Subcutaneous abdominal adipose tissue (tissue), 5 donors: ENCODE data around the gene FAT3.

Experiments used
- H3K27ac ChIP-seq: one replicate; pipeline ENCODE4 v1.7.0; 2013; ENCODE audit warnings: low read depth, mild to moderate bottlenecking, inconsistent platforms, low read length, moderate library complexity
- H3K27me3 ChIP-seq, 5 donors: one replicate each; pipeline ENCODE4 v1.7.0; 2013; ENCODE audit warnings: low read length in 5 of 5, inconsistent platforms in 1 of 5; ENCODE audit not compliant: control insufficient read depth in 5 of 5, insufficient read depth in 4 of 5
- H3K36me3 ChIP-seq, 5 donors: one replicate each; pipeline ENCODE4 v1.7.0; 2013; ENCODE audit warnings: low read length in 5 of 5; ENCODE audit not compliant: control insufficient read depth in 5 of 5, insufficient read depth in 5 of 5
- H3K4me1 ChIP-seq, 5 donors: one replicate each; pipeline ENCODE4 v1.7.0; 2013; ENCODE audit warnings: low read length in 5 of 5, mild to moderate bottlenecking in 3 of 5, moderate library complexity in 1 of 5; ENCODE audit not compliant: control insufficient read depth in 5 of 5, insufficient read depth in 5 of 5
- H3K4me3 ChIP-seq, 5 donors: one replicate each; pipeline ENCODE4 v1.7.0; 2013; ENCODE audit warnings: low read length in 5 of 5, low read depth in 1 of 5
- H3K9ac ChIP-seq, 5 donors: one replicate each; pipeline ENCODE4 v1.7.0; 2013; ENCODE audit warnings: low read length in 5 of 5, mild to moderate bottlenecking in 4 of 5, moderate library complexity in 3 of 5
- H3K9me3 ChIP-seq, 5 donors: one replicate each; pipeline ENCODE4 v1.7.0; 2013; ENCODE audit warnings: low read length in 5 of 5; ENCODE audit not compliant: control insufficient read depth in 5 of 5
- donor health status: healthy.
- donor health status: healthy.
- donor health status: healthy.
- donor health status: healthy.
- donor health status: healthy.

FAT3 gene

DNA sequence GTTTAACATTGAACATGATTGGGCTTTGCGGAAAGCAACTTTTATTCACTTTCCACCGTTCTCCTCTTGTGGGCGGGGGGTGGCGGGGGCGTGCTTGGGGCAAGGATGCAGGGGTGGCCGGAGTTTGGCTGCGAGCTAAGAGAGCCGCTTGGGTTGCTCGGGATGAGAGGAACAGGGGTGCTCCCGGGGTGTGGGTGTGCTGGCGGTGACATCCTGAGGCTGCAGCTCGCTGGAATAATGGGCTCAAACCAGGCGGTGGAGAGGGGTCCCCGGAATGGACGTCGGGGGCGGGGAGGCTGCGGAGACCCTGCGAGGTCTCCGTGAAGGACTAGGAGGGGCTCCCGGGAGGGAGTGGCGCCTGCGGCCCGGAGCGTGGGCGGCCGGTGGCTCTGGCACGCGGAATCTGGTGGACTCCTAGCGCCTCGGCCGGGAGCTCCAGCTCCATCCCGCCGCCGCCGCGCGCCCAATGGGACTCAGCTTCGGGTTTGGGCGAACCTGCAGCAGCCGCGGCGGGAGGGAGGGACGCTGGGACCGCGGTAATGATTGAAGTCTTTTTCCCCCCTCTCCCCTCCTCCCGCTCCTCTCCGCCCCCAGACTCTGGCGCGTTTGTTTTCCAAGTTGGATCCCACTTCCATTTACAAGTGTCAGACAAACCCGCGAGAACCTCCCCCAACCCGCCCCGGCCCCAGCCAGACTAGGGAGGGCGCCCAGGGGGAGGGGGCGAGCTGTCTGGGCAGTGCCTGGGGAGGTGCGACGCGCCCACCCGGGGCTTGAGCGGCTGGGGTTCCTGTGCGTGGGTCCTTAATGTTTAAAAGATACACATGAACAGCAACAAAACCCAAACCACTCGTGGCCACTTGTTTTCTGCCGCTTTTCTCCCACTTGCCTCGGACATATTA, 2.0 kb downstream of the FAT3 start:
- Histone ChIP-seq H3K36me3 (no peaks in the 10 kb centered on the region), H3K27ac (no peak overlapping the region), H3K4me1 (peaks cover 0 to 25% (median 16%) of the 10 kb centered on the region in 5 donors), H3K9me3 (no peaks in the 10 kb centered on the region), H3K4me3 (no peak overlapping the region), H3K9ac (no peak overlapping the region), H3K27me3 (peaks cover 23 to 63% (median 44%) of the 10 kb centered on the region in 5 donors)

DNA sequence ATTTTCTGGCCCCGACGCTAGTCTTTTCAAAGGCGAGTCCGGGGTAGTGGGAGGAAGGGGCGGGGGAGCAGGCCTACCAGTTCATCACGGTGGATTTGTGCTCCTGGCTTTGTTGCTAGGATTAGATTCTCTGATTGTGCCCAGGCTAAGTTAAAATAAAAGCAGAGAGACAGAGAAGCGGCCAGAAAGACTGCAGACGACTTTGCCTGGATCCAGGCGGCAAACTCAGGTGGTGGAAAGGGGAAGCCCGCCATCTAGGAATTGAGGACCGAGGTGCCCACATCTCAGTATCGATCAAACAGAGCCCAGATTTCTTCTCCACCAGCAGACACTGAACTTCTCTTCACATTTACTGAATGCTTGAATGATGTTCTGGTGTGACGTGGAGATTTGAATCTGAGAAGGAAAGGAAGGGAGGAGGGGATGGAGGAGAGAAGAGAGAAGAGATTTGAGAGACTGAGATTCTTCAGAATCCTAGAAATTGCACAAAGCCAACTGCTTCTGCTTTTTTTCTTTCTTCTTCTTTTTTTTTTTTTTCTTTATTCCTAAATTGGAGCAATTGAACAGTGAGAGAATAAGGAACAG, 2.7 kb downstream of the FAT3 start:
- Histone ChIP-seq H3K4me3 (no peak overlapping the region), H3K36me3 (no peaks in the 10 kb centered on the region), H3K9me3 (no peaks in the 10 kb centered on the region), H3K9ac (no peak overlapping the region), H3K27ac (no peak overlapping the region), H3K27me3 (peaks cover 23 to 60% (median 42%) of the 10 kb centered on the region in 5 donors), H3K4me1 (peaks cover 0 to 25% (median 16%) of the 10 kb centered on the region in 5 donors)

DNA sequence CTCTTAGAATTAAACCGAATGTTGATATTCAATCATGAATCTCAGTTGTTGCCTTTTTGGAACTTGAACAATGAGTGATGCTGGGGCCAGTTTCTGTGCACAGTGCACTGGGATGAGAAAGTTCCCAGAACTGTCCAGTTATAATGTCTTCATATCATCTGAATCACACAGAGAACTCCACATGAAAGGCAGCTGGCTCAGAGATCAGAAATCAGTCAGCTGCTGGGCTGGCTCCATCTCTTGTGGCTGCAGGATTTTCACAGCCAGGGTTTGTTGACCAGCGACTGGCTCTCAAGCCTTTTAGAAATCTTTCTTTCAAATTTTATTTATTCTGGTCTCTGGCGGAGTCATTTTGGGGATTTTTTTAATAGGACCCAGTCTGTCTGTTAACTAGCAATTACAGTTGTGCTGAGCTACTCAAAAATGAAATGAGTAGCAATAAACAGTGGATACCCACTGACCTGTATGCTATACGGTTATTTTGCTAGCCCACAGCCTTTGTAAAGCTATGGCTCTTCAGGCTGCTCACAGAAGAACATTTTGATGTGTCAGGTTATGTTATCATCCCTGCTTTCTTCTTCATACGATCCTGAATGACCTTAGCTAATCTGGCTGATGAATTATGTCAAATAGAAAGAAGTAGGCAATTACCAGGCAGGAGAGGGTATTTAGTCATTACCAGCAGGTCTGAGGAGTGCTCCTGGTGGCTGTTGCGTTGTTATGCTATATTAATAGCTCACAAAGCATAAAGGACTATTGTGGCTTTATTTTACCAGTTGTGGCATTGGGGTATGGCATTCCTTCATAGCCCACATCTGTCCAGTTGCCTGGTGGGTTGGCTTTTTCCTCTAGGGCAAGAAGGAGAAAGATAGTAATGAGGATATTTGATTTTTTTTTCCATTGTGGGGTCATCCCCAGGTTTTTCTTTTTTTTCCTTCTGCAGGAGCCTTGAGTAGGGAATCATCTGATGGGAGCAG, 3.6 kb downstream of the FAT3 start:
- peaks cover 0 to 25% (median 16%) of the 10 kb centered on the region in 5 donors for H3K4me1 ChIP-seq
- no peaks in the 10 kb centered on the region for H3K36me3 ChIP-seq
- H3K27me3 ChIP-seq: peaks cover 23 to 50% (median 38%) of the 10 kb centered on the region in 5 donors
- H3K4me3 ChIP-seq: no peak overlapping the region
- H3K9ac ChIP-seq: no peak overlapping the region
- H3K27ac ChIP-seq: no peak overlapping the region
- no peaks in the 10 kb centered on the region for H3K9me3 ChIP-seq

DNA sequence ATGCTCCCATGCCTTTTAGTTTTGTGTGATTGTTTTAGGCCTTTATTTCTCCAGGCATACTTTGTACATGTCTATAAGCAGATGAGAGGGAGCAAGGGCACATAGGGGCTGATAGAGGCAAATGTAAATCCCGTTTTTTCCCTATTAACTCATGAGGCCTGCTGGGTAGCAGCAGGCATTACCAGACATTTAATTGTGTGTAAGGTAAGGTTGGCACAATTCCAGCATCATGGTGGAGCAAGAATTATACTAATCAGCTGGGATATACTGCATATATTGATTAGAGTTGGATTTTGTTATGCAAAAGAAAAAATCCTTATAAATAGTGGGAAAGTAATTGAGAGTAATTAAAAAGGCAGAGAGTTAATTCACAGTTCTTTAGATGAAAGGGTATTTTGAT, 12.2 kb downstream of the FAT3 start:
- no peaks in the 10 kb centered on the region for H3K9me3 ChIP-seq
- no peak overlapping the region for H3K27ac ChIP-seq
- H3K9ac ChIP-seq: no peak overlapping the region
- H3K27me3 ChIP-seq: no peaks in the 10 kb centered on the region
- H3K4me1 ChIP-seq: no peaks in the 10 kb centered on the region
- no peaks in the 10 kb centered on the region for H3K36me3 ChIP-seq
- H3K4me3 ChIP-seq: no peak overlapping the region

GRCh38 chr11:92240916-92241315, 16.3 kb downstream of the FAT3 start:
- peaks cover 0 to 3% (median 0%) of the 10 kb centered on the region in 5 donors for H3K9me3 ChIP-seq
- H3K4me1 ChIP-seq: no peaks in the 10 kb centered on the region
- H3K9ac ChIP-seq: no peak overlapping the region
- H3K27me3 ChIP-seq: peaks cover 0 to 3% (median 0%) of the 10 kb centered on the region in 5 donors
- H3K27ac ChIP-seq: no peak overlapping the region
- no peaks in the 10 kb centered on the region for H3K36me3 ChIP-seq
- no peak overlapping the region for H3K4me3 ChIP-seq

DNA sequence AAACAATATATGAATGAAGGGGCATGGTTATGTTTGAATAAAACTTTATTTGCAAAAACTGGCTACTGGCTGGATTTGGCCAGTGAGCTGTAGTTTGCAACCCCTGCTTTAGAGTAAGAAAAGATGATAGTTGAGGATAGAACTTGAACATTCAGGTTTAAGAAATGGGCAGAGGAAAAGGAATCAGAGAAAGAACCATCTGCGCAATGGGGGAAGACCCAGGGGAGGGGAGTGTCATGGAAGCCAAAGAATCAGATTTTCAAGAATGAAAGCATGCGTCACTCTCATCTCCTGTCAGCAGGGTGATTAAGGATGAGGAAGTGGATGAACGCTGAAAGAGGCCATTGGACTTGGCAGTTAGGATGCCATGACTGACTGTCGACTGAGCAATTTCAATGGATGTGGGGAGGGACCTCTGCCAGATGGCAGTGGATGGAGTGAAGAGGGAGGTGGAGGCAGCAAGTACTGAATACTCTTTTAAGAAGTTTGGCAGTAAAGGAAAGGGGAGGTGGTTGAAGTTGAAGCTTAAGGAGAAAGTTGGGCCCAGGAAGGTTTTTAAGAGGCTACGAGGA, 21.2 kb downstream of the FAT3 start:
- no peak overlapping the region for H3K27ac ChIP-seq
- H3K27me3 ChIP-seq: peaks cover 0 to 3% (median 0%) of the 10 kb centered on the region in 5 donors
- H3K9me3 ChIP-seq: peaks cover 0 to 4% (median 0%) of the 10 kb centered on the region in 5 donors
- no peaks in the 10 kb centered on the region for H3K4me1 ChIP-seq
- H3K9ac ChIP-seq: no peak overlapping the region
- no peaks in the 10 kb centered on the region for H3K36me3 ChIP-seq
- H3K4me3 ChIP-seq: no peak overlapping the region

GRCh38 chr11:92246630-92247029, 22.0 kb downstream of the FAT3 start:
- Histone ChIP-seq H3K36me3 (no peaks in the 10 kb centered on the region), H3K4me1 (no peaks in the 10 kb centered on the region), H3K9me3 (peaks cover 0 to 4% (median 0%) of the 10 kb centered on the region in 5 donors), H3K9ac (no peak overlapping the region), H3K27ac (no peak overlapping the region), H3K4me3 (no peak overlapping the region), H3K27me3 (peaks cover 0 to 3% (median 0%) of the 10 kb centered on the region in 5 donors)

- H3K36me3 ChIP-seq: no peaks in the 10 kb centered on the region
- H3K27me3 ChIP-seq: peaks cover 0 to 3% (median 0%) of the 10 kb centered on the region in 5 donors
- H3K4me1 ChIP-seq: no peaks in the 10 kb centered on the region
- H3K9ac ChIP-seq: no peak overlapping the region
- H3K4me3 ChIP-seq: no peak overlapping the region
- no peak overlapping the region for H3K27ac ChIP-seq
- peaks cover 0 to 4% (median 0%) of the 10 kb centered on the region in 5 donors for H3K9me3 ChIP-seq
Measured at GRCh38 chr11:92249156-92249753, 24.6 kb downstream of the FAT3 start.

DNA sequence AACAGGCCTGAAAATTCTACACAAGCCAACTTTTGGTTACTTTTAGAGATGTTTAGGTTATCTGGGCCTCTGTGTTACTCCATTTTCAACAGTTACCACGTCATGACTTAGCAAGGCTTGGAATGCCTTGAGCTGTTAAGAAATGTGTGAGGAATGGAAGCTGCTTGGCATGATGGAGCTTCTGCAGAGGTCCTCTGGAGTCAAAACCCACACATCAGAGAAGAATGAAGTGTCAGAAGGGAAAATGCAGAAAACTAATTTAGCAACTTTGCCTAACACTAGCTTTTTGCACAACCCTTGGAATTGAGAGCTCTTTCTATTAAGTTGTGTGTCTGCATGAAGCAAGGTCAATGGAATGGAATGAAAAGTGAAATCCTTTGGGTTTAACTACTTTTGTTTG, 27.4 kb downstream of the FAT3 start:
- H3K9me3 ChIP-seq: no peaks in the 10 kb centered on the region
- no peaks in the 10 kb centered on the region for H3K4me1 ChIP-seq
- H3K27me3 ChIP-seq: no peaks in the 10 kb centered on the region
- H3K9ac ChIP-seq: no peak overlapping the region
- no peaks in the 10 kb centered on the region for H3K36me3 ChIP-seq
- H3K4me3 ChIP-seq: no peak overlapping the region
- no peak overlapping the region for H3K27ac ChIP-seq
